A549 (cell line): ENCODE measurements around the gene CADM2.

Source experiments
- BCL3 ChIP-seq: fragments of >200 bp; sonication (Bioruptor Twin); formaldehyde crosslinking; IDR thresholded peaks from 3 replicates; pipeline ENCODE4 v1.6.1; 2016
- CTCF ChIP-seq: fragments of >200 bp; sonication (Bioruptor Twin); formaldehyde crosslinking; IDR thresholded peaks from 3 replicates; pipeline ENCODE4 v1.5.1; 2016
- EP300 ChIP-seq, 2 experiments: fragments of >200 bp; sonication (Bioruptor Twin); formaldehyde crosslinking; IDR thresholded peaks; 2 replicates in 1 of 2; 3 replicates in 1 of 2; pipeline ENCODE4 v1.6.1; 2016 to 2017
- JUN ChIP-seq, 2 experiments: fragments of >200 bp; sonication (Bioruptor Twin); formaldehyde crosslinking; IDR thresholded peaks; 2 replicates in 1 of 2; 3 replicates in 1 of 2; pipeline ENCODE4 v1.6.1; 2016 to 2017
- MAFK ChIP-seq: fragments of 450-650 bp; IDR thresholded peaks from 2 replicates; pipeline ENCODE4 v1.6.1; 2014; ENCODE audit not compliant: partially characterized antibody
- MAX ChIP-seq: IDR thresholded peaks from 2 replicates; pipeline ENCODE4 v1.6.1; 2012
- POLR2A ChIP-seq: IDR thresholded peaks from 2 replicates; pipeline ENCODE4 v1.6.1; 2012; ENCODE audit warnings: mild to moderate bottlenecking, low read length
- RAD21 ChIP-seq, 2 experiments: fragments of >200 bp in 1 of 2; sonication (Bioruptor Twin) in 1 of 2; formaldehyde crosslinking in 1 of 2; IDR thresholded peaks in 1 of 2; conservative IDR thresholded peaks in 1 of 2; 2 replicates in 1 of 2; 3 replicates in 1 of 2; pipeline ENCODE4 v1.6.1; 2012 to 2018; ENCODE audit warnings: inconsistent platforms in 1 of 2
- REST ChIP-seq: fragments of 200-600 bp; sonication (generic); IDR thresholded peaks from 2 replicates; pipeline ENCODE4 v1.6.1; 2016; ENCODE audit warnings: antibody characterized with exemption, mild to moderate bottlenecking, moderate library complexity
- SMC3 ChIP-seq: fragments of >200 bp; sonication (Bioruptor Twin); formaldehyde crosslinking; IDR thresholded peaks from 3 replicates; pipeline ENCODE4 v1.6.1; 2018; ENCODE audit warnings: inconsistent platforms
- USF2 ChIP-seq: fragments of 450-650 bp; IDR thresholded peaks from 2 replicates; pipeline ENCODE4 v1.6.1; 2014; ENCODE audit warnings: antibody characterized with exemption

- TF ChIP-seq MAFK (no peak), SMC3 (no peak), BCL3 (no peak), CTCF (no peak), USF2 (no peak), JUN (IDR thresholded peaks at IDR 0.05) (no peak), EP300 (IDR thresholded peaks at IDR 0.05) (no peak), MAX (no peak), REST (no peak), POLR2A (no peak), RAD21 (conservative IDR thresholded peaks at IDR 0.05 in 1 of 2, IDR thresholded peaks at IDR 0.05 in 1 of 2) (no peak)
Measured at GRCh38 chr3:85355572-85355971, 396.8 kb downstream of the CADM2 start.
